COLO668 (cell line): ENCODE measurements around the gene ZNF777.
"Not testable (repeated sequence)": the region's sequence is repeated elsewhere in the genome, so short reads cannot be mapped to it uniquely, and the experiment has no call there.

Source experiments
- DNase-seq: peaks from one replicate; lab custom pipeline; 2025; ENCODE audit not compliant: unreplicated experiment; lab: John Stamatoyannopoulos, UW

ZNF777 gene

DNA sequence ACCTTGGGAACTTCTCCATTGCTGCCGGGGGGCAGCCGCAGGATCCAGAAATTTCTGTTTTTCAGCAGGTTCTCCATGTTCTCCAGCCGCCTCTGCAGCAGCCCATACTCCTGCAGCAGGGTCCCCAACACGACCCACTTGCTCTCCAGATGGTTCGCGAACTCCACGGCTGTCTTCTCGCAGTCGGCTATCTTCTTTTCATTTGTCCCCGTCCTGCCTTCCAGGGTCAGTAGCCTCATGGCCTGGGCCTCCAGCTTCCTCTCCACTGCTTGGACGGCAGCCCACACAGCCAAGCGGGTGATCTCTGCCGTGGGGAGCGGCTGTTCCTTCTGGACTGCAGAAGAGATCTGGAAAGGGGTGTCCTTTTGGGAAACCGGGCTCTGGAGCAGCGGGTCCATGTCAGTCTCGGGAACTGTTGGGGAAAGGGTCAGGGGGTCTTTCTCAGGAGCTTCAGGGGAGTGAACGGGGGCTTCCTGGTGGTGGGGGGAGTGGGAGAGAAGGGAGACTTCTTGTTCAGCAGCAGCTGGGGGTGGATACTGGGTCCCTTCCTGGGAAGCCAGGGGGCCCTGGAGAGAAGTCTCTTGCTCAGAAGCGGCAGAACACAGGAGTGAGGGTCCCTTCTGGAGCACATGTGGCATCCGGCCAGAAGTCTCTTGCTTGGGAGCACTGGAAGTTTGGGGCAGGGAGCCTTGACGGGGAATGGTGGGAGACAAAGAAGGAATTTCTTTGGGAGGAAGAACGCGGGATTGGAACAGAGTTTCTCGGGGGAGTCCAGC is 5.5 kb downstream of the ZNF777 start:
- no peak for DNase-seq

DNA sequence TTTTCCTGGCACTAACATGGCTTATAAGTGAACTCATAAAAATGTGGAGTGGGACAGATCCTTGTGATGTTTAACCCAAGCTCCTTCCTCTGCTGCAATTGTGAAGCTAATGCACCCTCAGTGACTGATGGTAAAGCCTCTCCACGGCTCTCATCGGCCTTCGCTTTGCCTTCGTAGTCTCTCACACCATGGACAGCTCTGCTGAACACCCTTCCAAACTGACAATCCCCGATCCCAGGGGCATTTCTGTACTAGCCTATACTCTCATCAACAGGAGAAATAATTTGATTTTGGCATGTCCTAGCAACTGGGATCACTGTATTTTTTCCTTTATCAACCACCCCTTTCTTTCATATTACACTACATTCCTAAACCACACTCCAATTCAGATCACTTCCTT is 6.1 kb downstream of the ZNF777 start:
- no peak for DNase-seq

DNA sequence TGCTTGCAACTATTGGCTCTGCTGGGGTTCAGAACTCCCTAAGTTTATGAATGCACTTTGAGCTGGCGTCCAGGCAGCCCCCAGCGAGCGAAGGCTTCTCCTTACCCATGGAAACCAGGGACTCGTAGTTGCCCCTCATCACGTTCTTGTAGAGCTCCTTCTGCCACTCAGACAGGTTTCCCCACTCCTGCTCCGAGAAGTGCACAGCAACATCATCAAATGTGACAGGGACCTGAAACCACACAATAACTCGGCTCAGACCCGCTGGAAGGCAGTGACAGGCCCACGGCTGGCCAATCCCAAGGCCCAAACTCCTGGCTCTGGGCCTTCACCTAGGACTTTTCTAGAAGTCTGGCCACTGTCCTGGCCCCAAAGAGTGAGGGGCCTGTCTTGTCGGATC is 6.9 kb downstream of the ZNF777 start:
- no peak for DNase-seq

DNA sequence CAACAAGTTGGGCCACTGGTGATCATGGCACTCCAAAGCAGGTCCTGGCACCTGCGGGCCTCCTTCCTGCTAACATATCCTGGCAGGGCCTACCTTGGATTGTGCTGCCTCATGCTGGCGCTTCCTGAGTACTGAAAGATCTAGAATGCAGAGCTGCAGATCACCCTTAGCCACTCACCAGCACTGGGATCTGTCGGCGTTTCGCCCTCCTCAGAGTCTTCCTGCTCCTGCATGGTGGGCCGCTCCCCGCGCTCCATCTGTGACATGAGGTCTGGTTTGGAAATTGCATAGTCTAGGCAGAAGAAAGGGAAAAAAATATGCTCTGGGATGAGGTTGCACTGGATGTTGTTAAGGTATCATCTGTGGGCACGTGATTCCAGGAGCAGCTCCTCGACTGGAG is 10.0 kb downstream of the ZNF777 start:
- no peak for DNase-seq

DNA sequence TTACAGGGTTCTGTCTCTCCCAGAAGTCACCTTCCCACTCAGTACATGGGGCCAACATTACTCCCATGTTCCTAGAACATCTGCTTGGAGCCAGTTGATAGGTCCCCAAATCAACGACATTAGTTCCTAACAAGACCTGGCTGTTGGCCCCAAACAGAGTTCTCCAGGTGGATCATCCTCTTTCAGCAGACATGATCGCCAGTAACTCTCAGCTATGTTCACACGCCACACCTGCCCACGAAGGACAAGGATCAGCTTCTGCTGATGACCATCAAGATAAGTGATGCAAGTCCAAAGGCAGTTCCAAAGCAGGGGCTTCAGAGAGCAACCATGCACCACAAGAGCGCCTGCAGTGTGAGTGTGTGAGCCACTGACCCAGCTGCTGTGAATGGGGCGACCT is 11.0 kb downstream of the ZNF777 start:
- DNase-seq: no peak

DNA sequence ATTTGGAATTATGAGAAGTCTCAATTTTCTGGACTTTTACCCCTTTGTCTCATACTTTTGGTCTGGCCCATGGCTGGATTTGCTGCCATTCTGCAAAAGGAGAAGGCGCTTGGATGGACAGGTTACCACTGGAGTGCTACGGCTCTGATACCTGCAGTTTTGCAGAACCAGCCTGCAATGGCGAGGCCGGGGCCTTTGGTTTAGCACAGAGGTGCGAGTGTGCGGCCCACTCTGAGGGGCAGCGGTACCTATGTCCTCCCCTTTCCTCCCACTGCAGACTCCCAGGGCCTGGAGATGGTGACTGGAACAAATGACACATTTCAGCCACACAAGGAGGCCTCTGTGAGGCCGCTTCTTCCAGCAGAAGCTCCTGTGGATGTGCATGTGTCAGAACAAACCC is 11.9 kb downstream of the ZNF777 start:
- no peak for DNase-seq

DNA sequence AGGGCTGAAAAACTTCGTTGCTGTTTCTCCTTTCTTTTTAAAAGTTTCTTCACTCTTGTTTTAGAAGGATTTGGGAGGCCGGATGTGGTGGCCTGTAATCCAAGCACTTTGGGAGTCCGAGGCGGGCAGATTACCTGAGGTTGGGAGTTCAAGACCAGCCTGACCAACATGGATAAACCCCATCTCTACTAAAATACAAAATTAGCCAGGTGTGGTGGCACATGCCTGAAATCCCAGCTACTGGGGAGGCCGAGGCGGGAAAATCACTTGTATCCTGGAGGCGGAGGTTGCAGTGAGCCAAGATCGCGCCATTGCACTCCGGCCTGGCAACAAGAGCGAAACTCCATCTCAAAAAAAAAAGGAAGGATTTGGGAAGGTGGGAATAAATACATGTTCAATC is 14.8 kb downstream of the ZNF777 start:
- DNase-seq: not testable (repeated sequence)

DNA sequence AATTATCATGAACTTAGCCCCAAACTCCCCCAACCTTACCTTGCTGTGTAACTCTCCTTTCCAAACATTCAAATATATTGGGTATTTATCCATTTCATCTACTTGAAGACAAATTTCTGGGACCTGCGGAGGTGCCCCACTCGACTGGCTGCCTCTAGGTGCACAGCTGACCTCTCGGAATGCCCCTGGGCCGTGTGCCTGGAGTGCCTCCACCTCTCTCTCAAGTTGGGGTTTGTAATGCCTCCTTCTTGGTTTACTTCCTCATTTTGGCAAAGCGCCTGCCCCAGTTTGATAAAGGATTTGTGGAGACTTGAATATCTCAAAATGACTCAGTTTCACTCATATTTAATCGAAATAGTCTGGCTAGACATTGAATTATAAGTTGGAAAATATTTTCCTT is 16.6 kb downstream of the ZNF777 start:
- no peak for DNase-seq

DNA sequence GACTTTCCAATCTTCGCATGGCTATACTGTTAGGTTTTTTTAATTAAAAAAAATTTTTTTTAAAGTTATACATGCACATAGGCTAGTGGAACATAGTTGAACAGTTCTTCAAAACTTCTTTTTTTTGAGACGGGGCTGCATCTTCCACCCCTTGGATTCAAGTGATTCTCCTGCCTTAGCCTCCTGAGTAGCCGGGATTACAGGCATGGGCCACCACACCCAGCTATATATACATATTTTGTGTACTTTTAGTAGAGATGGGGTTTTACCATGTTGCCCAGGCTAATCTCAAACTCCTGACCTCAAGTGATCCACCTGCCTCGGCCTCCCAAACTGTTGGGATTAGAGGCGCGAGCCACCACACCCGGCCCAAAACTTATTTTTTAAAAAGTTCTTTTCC is 17.3 kb downstream of the ZNF777 start:
- no peak for DNase-seq

DNA sequence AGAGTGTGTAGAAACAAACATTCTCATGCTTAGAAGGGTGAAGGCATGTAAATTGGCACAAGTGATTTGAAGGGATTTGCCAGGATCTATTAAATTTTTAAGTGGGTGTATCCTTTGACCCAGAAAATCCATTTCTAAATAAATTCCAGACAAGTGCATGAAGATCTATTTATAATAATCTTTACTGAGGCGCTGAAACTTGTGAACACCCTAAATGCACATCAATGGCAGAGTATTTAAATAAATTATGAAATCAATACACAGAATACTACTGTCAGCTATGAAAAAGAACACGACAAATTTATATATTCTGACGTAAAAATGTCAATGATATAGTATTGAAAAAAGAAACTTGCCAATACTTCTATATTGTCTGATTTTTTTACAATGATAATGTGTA is 17.9 kb downstream of the ZNF777 start:
- no peak for DNase-seq

DNA sequence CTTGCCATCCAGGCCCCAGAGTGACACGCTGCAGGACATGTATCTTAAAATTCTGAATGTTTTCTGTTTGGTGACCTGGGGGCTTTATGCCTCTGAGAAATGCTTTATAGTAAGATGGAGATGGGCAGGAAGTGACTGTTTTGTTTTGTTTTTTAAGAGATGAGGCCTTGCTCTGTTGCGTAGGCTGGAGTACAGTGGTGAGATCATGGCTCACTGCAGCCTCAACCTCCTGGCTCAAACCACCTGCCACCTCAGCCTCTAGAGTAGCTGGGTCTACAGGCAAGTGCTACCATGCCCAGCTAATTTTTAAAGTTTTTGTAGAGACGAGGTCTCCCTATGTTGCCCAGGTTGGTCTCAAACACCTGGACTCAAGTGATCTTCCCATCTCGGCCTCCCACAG is 20.6 kb downstream of the ZNF777 start:
- no peak for DNase-seq

DNA sequence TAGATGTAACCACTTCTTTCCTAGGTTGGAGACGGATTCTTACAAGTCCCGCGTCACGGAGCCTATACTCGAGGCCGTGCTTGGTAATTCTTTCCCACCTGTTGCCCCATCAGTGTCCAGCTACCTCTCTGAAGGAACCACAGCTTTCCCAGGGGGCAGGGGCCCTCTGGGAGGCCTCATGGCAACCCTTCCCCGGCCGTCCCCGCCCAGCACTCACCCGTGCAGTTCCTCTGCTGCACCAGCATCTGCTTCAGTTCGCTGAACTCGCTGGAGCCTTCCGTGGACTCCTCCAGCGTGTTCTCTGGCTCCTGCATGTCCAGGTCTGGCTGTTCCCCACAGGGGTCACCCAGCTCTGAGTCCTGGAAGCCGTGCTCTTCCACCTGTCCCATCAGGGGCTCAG is 24.5 kb downstream of the ZNF777 start:
- DNase-seq: no peak

DNA sequence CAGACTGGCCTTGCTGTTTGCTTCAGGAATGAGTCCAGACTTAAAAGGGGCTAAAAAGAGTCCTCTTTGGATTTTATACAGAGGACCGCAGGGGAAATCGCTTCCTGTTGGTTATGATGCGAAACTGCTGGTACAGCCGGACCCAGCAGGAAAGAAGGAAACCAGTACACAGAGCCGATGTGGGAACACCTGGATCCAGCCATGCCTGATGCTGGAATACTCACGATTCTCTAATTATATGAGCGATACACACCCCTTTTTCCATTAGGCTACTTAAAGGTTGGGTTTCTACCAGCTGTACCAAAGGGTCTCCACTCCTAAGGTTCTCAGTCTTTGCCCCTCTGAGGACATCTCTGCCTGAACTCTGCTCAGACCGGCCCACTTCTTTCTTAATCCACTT is 27.7 kb downstream of the ZNF777 start:
- no peak for DNase-seq

DNA sequence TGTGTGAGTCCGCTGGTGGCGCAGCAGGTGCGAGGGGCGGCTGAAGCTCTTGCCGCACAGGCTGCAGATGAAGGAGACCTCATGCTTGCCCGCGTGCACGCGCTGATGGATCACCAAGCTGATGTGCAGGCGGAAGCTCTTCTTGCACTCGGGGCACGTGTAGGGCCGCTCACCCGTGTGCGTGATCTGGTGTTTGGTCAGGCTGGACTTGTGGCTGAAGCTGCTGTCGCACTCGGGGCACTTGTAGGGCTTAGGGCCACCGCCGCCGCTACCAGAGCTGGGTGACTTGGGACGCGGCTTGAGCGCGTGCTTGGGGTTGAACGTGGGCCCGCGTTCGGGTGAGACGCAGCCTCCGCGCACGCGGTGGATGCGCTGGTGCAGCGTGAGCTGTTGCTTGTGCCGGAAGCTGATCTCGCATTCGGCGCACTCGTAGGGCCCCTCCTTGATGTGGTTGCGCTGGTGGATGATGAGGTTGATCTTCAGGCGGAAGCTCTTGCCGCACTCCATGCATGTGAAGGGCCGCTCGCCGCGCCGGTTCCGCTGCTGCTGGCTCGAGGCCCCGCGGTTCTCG is 28.7 kb downstream of the ZNF777 start:
- DNase-seq: no peak

DNA sequence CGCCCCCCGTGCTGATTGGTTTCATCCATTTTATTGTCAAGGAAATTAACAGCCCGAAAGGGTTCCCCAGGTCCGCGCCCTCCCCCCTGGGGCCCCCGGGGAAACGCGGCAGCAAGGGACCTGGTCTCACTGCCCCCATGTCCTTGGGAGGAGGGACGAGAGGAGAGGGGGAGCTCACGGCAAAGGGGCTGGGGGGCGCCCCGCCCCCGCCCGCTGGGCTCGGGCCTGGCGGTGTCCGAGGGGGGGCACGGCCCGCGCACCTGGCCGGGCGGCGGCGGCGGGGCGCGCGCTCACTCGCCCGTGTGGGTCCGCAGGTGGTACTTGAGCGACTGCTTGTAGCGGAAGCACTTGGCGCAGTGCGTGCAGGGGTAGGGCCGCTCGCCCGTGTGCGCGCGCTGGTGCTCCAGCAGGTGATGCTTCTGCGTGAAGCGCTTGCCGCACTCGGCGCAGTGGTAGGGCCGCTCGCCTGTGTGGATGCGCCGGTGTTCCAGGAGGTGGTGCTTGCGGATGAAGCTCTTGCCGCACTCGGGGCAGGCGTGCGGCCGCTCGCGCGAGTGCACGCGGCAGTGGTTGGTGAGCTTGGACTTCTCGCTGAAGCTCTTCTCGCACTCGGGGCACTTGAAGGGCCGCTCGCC is 29.3 kb downstream of the ZNF777 start:
- DNase-seq: no peak

DNA sequence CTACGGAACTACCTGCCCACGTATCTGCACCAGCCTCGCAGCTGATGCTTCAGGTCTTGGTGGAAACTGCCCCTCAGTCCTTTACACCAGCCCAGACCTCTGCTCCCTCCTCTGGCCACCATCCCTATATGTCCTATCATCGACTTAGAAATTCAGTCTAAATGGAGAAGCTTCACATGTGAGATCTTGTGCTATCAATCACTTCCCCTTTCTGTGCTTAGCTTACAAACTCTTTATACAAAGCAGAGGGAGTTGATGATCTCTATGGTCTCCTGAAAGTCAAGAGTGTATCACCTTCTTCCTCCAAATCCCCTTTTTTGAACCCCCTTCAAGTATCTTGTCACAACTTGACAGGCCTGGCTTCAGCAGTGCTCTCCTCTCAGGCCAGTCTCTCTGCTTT is 30.7 kb downstream of the ZNF777 start:
- DNase-seq: no peak

DNA sequence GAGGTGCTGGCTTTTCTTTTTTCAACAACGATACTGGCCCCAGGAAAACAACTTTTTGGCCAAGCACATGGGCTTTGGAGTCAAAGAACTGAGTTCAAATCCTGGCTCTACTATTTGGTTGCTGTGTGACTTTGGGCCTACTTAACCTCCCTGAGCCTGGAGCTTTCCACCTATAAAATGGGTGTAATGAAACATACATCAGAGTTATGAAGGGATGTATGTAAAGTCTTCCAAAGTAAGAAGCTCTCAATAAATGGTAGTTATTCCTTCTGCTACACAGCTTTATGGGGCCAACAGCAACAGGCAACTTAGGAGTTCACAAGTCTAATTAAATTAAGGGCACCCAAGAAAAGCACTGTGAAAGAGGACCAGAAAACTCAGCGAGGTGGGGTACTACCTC is 33.0 kb downstream of the ZNF777 start:
- DNase-seq: no peak

DNA sequence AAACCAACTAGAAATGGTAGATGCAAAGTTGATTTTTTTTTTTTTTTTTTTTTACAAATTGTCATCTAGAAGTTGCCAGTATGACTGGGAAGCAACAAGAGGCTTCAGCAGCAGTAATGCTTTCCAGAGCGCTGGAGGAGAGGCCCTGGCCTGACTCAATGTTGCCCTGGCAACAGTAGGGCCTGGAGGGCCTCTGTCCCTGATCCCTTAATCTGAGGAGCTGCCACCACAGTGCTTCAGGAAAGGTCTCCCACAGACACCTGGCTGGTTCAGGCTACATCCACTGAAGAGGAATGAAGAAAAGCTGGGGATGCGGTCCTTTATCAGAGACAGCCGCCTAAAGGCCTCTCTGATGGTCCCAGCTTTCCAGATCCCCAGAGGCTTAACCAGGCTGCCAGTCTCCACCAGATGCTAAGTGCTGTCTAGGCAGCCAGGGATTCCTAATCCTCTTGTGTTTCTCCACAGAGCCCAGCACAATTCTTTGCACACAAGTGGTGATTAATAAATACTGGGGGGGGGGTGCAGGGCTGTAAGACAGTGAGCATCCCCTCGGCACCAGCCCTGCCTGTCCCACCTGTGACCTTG is 33.7 kb downstream of the ZNF777 start:
- no peak for DNase-seq

DNA sequence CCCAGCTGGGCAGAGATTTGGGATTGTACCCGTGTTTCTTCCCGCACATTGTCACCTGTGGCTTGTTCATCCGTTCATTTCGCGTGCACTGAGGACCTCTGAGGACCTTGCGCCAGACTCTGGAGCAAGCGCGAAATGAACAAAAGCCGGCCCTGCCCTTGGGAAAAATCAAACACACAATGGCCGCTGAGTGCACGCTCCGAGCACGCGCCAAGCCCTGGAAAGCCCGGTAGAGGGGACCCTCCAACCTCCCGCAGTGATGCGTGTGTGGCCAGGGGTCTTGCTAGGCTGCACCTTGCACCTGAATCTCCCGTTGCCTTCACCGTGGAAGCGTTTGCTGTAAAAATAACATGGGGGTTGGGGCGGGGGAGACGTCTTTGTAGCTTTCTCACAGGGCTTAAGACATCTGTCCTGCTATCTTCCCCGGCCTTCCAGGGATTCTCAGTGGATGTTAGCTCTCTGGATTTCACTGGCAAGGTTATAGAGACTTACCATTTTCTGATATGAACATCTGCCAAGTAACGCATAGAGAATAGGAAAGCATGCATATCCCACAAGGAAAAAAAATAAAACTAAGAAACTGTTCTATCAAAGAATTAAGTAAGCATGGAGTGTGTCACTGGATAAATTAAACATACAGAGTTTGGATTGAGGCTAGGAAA is 37.3 kb downstream of the ZNF777 start:
- no peak for DNase-seq

DNA sequence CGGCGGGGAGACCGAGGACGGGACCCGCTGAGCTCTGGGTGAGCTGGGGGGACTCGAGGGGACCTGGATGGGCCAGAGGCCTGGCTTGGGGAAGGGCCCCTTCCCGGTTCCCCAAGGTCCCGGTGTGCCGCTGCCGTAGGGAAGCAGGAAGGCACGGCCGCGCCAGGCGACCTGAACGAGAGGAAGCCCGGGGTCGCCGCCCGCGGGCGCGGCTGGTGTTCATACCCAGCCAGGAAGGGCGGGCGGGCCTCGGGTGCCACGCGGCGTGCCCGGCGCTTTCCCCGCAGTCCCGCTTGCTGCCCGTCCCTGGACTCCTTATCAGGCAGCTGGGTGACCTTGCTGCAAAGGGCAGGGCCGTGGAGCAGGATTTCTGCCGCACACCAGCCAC is 38.0 kb downstream of the ZNF777 start:
- peak; percentile 50 for DNase-seq

DNA sequence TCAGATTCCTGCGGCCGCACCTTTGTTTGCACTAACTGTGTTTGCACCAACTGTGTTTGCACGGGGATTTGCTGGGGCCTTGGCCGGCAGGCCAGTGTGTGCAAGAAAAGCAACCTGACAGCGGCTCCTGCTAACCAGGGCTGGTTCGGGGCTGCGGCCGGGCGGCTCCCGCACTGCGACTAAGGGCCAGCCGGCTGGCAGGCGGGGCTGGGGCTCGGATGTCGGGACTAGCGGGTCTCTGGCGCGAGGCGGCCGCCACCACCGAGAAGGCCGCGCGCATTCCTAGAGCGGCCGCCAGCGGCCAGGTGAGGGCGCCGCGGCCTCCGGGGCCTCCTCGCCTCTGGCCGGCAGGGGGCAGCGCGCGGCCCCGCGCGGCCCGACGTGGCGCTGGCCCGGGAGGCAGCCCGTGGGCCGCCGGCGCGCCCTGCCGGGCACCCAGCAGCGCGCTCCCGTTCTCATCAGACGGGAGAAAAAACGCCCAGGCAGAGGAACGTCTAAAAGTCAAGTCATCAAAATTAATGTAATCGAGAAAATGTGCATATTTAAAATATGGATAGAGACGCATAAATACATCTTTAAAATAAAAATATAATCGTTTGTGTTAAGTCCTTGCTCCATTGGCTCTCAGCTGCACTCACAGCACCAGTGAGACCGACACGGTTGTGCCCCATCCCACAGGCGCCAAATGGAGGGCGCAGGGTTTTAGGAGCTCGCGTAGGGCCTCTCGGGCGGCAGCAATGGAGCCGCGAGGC is 38.5 kb downstream of the ZNF777 start:
- peak; percentile 91 for DNase-seq
